Measurements from ENCODE around the gene VDAC1. TPM values are rescaled to one million over a fixed set of nuclear protein-coding genes. Genes with fewer than 3 reads are reported as not detected.
A peak's percentile ranks its signal among the peaks of the same experiment; 100 is the strongest.

VDAC1 gene
- total and polyA plus RNA-seq, 10 of the 15 experiments (the other 5 are each of a cell fraction or from before 2014, with no cell fraction given), result 245 to 488 (median 349) TPM

- TF ChIP-seq, protein P1, sequence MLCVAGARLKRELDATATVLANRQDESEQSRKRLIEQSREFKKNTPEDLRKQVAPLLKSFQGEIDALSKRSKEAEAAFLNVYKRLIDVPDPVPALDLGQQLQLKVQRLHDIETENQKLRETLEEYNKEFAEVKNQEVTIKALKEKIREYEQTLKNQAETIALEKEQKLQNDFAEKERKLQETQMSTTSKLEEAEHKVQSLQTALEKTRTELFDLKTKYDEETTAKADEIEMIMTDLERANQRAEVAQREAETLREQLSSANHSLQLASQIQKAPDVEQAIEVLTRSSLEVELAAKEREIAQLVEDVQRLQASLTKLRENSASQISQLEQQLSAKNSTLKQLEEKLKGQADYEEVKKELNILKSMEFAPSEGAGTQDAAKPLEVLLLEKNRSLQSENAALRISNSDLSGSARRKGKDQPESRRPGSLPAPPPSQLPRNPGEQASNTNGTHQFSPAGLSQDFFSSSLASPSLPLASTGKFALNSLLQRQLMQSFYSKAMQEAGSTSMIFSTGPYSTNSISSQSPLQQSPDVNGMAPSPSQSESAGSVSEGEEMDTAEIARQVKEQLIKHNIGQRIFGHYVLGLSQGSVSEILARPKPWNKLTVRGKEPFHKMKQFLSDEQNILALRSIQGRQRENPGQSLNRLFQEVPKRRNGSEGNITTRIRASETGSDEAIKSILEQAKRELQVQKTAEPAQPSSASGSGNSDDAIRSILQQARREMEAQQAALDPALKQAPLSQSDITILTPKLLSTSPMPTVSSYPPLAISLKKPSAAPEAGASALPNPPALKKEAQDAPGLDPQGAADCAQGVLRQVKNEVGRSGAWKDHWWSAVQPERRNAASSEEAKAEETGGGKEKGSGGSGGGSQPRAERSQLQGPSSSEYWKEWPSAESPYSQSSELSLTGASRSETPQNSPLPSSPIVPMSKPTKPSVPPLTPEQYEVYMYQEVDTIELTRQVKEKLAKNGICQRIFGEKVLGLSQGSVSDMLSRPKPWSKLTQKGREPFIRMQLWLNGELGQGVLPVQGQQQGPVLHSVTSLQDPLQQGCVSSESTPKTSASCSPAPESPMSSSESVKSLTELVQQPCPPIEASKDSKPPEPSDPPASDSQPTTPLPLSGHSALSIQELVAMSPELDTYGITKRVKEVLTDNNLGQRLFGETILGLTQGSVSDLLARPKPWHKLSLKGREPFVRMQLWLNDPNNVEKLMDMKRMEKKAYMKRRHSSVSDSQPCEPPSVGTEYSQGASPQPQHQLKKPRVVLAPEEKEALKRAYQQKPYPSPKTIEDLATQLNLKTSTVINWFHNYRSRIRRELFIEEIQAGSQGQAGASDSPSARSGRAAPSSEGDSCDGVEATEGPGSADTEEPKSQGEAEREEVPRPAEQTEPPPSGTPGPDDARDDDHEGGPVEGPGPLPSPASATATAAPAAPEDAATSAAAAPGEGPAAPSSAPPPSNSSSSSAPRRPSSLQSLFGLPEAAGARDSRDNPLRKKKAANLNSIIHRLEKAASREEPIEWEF (IDR thresholded peaks at IDR 0.05; ENCODE audit: insufficient replicate concordance, low read depth, low read length), result no peak
- TF ChIP-seq, protein P2, sequence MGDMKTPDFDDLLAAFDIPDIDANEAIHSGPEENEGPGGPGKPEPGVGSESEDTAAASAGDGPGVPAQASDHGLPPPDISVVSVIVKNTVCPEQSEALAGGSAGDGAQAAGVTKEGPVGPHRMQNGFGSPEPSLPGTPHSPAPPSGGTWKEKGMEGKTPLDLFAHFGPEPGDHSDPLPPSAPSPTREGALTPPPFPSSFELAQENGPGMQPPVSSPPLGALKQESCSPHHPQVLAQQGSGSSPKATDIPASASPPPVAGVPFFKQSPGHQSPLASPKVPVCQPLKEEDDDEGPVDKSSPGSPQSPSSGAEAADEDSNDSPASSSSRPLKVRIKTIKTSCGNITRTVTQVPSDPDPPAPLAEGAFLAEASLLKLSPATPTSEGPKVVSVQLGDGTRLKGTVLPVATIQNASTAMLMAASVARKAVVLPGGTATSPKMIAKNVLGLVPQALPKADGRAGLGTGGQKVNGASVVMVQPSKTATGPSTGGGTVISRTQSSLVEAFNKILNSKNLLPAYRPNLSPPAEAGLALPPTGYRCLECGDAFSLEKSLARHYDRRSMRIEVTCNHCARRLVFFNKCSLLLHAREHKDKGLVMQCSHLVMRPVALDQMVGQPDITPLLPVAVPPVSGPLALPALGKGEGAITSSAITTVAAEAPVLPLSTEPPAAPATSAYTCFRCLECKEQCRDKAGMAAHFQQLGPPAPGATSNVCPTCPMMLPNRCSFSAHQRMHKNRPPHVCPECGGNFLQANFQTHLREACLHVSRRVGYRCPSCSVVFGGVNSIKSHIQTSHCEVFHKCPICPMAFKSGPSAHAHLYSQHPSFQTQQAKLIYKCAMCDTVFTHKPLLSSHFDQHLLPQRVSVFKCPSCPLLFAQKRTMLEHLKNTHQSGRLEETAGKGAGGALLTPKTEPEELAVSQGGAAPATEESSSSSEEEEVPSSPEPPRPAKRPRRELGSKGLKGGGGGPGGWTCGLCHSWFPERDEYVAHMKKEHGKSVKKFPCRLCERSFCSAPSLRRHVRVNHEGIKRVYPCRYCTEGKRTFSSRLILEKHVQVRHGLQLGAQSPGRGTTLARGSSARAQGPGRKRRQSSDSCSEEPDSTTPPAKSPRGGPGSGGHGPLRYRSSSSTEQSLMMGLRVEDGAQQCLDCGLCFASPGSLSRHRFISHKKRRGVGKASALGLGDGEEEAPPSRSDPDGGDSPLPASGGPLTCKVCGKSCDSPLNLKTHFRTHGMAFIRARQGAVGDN (IDR thresholded peaks at IDR 0.05), result peak; percentile 98
- TF ChIP-seq PML (IDR thresholded peaks at IDR 0.05; ENCODE audit: low read length), result peak; percentile 82
- TF ChIP-seq HDAC2 (IDR thresholded peaks at IDR 0.05), result no peak
- no peak for TF ChIP-seq KDM1A (IDR thresholded peaks at IDR 0.05; ENCODE audit: borderline replicate concordance)
- TF ChIP-seq TARDBP (IDR thresholded peaks at IDR 0.05; ENCODE audit: borderline replicate concordance), result no peak
- TF ChIP-seq ASH2L (IDR thresholded peaks at IDR 0.05; ENCODE audit: borderline replicate concordance, low read depth), result no peak
- no peak for TF ChIP-seq SREBF2 (IDR thresholded peaks at IDR 0.05; ENCODE audit: low read length)
- TF ChIP-seq, protein P3, sequence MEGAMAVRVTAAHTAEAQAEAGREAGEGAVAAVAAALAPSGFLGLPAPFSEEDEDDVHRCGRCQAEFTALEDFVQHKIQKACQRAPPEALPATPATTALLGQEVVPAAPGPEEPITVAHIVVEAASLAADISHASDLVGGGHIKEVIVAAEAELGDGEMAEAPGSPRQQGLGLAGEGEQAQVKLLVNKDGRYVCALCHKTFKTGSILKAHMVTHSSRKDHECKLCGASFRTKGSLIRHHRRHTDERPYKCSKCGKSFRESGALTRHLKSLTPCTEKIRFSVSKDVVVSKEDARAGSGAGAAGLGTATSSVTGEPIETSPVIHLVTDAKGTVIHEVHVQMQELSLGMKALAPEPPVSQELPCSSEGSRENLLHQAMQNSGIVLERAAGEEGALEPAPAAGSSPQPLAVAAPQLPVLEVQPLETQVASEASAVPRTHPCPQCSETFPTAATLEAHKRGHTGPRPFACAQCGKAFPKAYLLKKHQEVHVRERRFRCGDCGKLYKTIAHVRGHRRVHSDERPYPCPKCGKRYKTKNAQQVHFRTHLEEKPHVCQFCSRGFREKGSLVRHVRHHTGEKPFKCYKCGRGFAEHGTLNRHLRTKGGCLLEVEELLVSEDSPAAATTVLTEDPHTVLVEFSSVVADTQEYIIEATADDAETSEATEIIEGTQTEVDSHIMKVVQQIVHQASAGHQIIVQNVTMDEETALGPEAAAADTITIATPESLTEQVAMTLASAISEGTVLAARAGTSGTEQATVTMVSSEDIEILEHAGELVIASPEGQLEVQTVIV (IDR thresholded peaks at IDR 0.05; ENCODE audit: borderline replicate concordance, partially characterized antibody), result no peak
- no peak for TF ChIP-seq CHD1 (IDR thresholded peaks at IDR 0.05; ENCODE audit: low read depth, low read length)
- TF ChIP-seq RFX5 (IDR thresholded peaks at IDR 0.05; ENCODE audit: low read depth, low read length), result peak; percentile 9; the same call in 1 of the 2 replicates
- TF ChIP-seq STAT3 (IDR thresholded peaks at IDR 0.05; ENCODE audit: low read depth, low read length), result no peak
- no peak for TF ChIP-seq CBX3 (IDR thresholded peaks at IDR 0.05; ENCODE audit: borderline replicate concordance, low read depth)
- no peak for TF ChIP-seq TBL1XR1 (IDR thresholded peaks at IDR 0.05; ENCODE audit: low read depth, low read length)
- no peak for TF ChIP-seq SUPT20H (IDR thresholded peaks at IDR 0.05; ENCODE audit: borderline replicate concordance, control insufficient read depth, low read depth, low read length)
- 0 out of 2 replicates have a peak, but pooled peaks have one; percentile 42 for TF ChIP-seq RB1 (IDR thresholded peaks at IDR 0.05; ENCODE audit: borderline replicate concordance)
- no peak for TF ChIP-seq BCL11A (IDR thresholded peaks at IDR 0.05; ENCODE audit: low read depth, low read length)
- no peak for TF ChIP-seq TCF3 (IDR thresholded peaks at IDR 0.05; ENCODE audit: borderline replicate concordance, insufficient read depth, low read depth, low read length)
- no peak for TF ChIP-seq NFIC (IDR thresholded peaks at IDR 0.05; ENCODE audit: low read depth, low read length)
Observed at GRCh38 chr5:133968204-133968980, 36.4 kb downstream of the VDAC1 start, which contains the start of gene C5orf15 (continued).
